Effector memory CD8-positive, alpha-beta T cell (primary cell): ENCODE data around the gene ZDHHC11B.
"Not testable (repeated sequence)": the region's sequence is repeated elsewhere in the genome, so short reads cannot be mapped to it uniquely, and the experiment has no call there.

Experiments used
- ATAC-seq: fragments of 150-1000 bp; cut with Tn5 transposase; replicated peaks from 2 replicates; pipeline ENCODE4 v1.10.0; 2021; ENCODE audit warnings: mild to moderate bottlenecking, moderate library complexity
- DNase-seq, 3 experiments: peaks; one replicate each; pipeline ENCODE4 v3.0.0; 2021
- H3K27ac Mint-ChIP-seq, 2 donors: one replicate each; pipeline ENCODE4 v1.8.0; 2022; ENCODE audit warnings: mild to moderate bottlenecking in 2 of 2, mixed read lengths in 2 of 2, moderate library complexity in 2 of 2
- H3K27me3 Mint-ChIP-seq, 2 donors: one replicate each; pipeline ENCODE4 v1.8.0; 2022; ENCODE audit warnings: mixed read lengths in 2 of 2
- H3K36me3 Mint-ChIP-seq: one replicate; pipeline ENCODE4 v1.8.0; 2022; ENCODE audit warnings: mild to moderate bottlenecking, moderate library complexity, mixed read lengths; ENCODE audit not compliant: insufficient read depth
- H3K4me1 Mint-ChIP-seq, 2 donors: one replicate each; pipeline ENCODE4 v1.8.0; 2022; ENCODE audit warnings: low read depth in 2 of 2, mixed read lengths in 2 of 2
- H3K4me3 Mint-ChIP-seq, 2 donors: one replicate each; pipeline ENCODE4 v1.8.0; 2022; ENCODE audit warnings: mild to moderate bottlenecking in 2 of 2, mixed read lengths in 2 of 2, moderate library complexity in 2 of 2
- H3K9me3 Mint-ChIP-seq, 2 donors: one replicate each; pipeline ENCODE4 v1.8.0; 2022; ENCODE audit warnings: mixed read lengths in 2 of 2

The ZDHHC11B gene

DNA sequence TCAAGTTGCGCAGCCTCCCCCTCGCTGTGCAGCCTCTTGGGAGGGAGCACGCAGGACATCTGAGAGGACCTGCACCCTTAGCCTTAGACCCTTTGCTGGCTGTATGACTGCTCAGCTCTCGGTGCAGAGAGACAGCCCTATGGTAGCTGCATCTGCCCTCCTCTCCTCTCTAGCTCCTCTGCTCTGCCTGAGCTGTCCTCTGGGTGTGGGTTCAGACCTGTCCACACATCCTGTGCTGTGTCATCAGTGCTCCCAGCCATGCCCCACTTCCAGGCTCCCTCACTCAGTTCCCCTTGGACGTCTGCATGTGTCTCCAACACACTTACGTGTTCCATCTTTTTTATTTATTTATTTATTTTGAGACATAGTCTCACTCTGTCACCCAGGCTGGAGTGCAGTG lies 60.7 kb downstream of the ZDHHC11B start:
- not testable (repeated sequence) for H3K4me3 Mint-ChIP-seq, DNase-seq, H3K4me1 Mint-ChIP-seq, ATAC-seq, H3K27ac Mint-ChIP-seq, H3K36me3 Mint-ChIP-seq
- H3K27me3 Mint-ChIP-seq: peaks cover 2 to 14% of the 10 kb centered on the region in 2 donors
- peaks cover 3 to 16% of the 10 kb centered on the region in 2 donors for H3K9me3 Mint-ChIP-seq

DNA sequence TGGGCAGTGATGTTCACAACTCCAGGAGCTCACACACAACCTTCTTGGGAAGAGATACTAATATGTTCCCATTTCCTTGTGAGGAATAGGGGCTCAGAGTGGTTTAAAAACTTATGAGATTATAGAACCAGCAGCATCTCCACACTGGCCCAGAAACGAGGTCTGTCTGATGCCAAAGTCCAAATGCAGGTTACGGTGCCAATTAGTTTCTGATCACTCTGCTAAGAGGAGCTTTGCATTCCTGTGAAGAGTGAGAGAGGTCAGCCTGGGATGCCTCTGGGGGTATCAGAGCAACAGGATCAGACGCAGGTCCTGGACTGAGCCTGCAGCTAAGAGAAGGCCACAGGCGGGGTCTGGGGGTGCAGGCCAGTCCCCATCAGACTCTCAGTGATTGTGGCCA lies 61.2 kb downstream of the ZDHHC11B start:
- not testable (repeated sequence) for DNase-seq, H3K4me1 Mint-ChIP-seq, H3K27ac Mint-ChIP-seq, ATAC-seq, H3K4me3 Mint-ChIP-seq, H3K36me3 Mint-ChIP-seq
- Mint-ChIP-seq H3K27me3 (peaks cover 8 to 20% of the 10 kb centered on the region in 2 donors), H3K9me3 (peaks cover 5 to 21% of the 10 kb centered on the region in 2 donors)

DNA sequence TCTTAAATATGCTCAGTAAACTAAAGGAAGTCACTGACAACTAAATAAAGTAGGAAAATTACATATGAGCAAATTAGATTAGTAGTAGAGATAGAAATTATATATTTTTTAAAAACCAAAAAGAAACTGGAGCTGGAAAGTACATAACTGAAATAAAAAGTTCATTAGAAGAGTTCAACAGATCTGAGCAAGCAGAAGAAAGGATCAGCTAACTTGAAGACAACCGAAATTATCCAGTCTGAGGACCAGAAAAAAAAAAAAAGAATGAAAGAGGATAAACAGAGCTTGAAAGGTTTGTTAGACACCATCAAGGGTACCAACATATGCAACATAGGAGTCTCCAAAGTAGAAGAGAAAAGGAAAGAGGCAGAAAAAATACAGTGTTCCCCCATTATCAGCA lies 65.2 kb downstream of the ZDHHC11B start:
- not testable (repeated sequence) for H3K36me3 Mint-ChIP-seq, H3K4me1 Mint-ChIP-seq, H3K4me3 Mint-ChIP-seq, ATAC-seq, DNase-seq, H3K27ac Mint-ChIP-seq
- H3K9me3 Mint-ChIP-seq: peaks cover 9 to 30% of the 10 kb centered on the region in 2 donors
- peaks cover 34% of the 10 kb centered on the region in 2 donors for H3K27me3 Mint-ChIP-seq

DNA sequence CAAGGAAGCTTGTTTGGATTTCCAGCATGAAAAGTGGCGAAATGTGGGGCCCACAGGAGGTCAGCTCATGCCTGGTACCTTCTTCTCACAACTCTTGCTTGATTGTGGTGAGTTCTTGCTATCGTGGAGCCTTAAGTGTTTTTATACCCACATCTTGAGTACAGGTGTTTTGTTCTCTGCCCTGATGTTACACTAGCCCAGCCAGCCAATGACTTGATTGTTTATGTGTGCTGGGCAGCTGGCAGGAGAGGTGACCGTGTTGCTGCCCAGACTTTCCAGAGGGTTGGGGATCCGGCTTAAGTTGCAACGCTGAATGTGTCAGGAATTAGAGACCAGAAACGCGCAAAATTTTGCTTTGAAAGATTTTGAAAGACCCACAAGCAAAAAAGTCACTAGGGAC lies 67.4 kb downstream of the ZDHHC11B start:
- Mint-ChIP-seq H3K27ac (no peak overlapping the region), H3K4me1 (no peaks in the 10 kb centered on the region), H3K27me3 (peaks cover 34 to 40% of the 10 kb centered on the region in 2 donors), H3K9me3 (peaks cover 9 to 30% of the 10 kb centered on the region in 2 donors), H3K36me3 (no peaks in the 10 kb centered on the region), H3K4me3 (no peak overlapping the region)
- no peak for ATAC-seq
- DNase-seq: no peak

DNA sequence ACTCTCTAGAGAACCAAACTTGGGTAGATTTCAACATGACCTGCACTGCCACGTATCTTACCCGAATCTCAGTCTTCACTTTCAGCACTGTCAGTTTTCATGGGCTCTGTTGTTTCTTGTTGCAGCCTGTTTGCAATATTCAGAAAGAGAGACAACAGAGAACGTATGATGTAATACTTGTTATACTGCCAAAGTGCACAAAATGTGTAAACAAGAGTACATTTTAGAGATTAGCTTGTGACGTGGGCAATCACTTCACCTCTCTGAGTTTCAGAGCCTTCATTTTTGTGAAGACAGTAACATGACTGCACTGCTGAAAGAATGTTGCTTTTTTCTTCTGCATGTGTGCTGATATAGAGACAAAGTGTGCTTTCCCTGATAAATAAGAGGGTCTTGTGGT lies 67.8 kb downstream of the ZDHHC11B start:
- not testable (repeated sequence) for DNase-seq, H3K36me3 Mint-ChIP-seq, ATAC-seq, H3K27ac Mint-ChIP-seq, H3K4me3 Mint-ChIP-seq, H3K4me1 Mint-ChIP-seq
- Mint-ChIP-seq H3K9me3 (peaks cover 9 to 30% of the 10 kb centered on the region in 2 donors), H3K27me3 (peaks cover 34 to 39% of the 10 kb centered on the region in 2 donors)

DNA sequence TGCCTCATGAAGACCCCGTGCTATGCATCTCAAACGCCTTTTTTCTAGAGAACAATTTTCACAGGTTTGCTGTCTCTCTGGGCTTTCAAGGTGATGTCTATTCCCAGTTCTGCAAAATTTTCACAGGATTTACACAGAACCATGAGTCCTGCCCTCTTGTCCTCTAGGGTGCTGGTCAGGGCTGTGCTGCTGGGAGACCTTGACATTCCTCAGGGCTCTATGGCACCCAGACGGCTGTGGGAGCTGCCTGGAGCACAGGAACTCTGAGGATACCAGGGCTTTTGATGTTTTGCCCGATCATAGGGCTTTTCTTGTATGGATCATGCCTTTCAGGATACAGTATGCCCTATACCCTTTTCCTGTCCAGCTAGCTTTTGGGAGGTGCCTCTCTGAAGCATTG lies 68.9 kb downstream of the ZDHHC11B start:
- not testable (repeated sequence) for DNase-seq, H3K4me1 Mint-ChIP-seq, H3K4me3 Mint-ChIP-seq, ATAC-seq, H3K36me3 Mint-ChIP-seq, H3K27ac Mint-ChIP-seq
- Mint-ChIP-seq H3K27me3 (peaks cover 34 to 41% of the 10 kb centered on the region in 2 donors), H3K9me3 (peaks cover 9 to 30% of the 10 kb centered on the region in 2 donors)

DNA sequence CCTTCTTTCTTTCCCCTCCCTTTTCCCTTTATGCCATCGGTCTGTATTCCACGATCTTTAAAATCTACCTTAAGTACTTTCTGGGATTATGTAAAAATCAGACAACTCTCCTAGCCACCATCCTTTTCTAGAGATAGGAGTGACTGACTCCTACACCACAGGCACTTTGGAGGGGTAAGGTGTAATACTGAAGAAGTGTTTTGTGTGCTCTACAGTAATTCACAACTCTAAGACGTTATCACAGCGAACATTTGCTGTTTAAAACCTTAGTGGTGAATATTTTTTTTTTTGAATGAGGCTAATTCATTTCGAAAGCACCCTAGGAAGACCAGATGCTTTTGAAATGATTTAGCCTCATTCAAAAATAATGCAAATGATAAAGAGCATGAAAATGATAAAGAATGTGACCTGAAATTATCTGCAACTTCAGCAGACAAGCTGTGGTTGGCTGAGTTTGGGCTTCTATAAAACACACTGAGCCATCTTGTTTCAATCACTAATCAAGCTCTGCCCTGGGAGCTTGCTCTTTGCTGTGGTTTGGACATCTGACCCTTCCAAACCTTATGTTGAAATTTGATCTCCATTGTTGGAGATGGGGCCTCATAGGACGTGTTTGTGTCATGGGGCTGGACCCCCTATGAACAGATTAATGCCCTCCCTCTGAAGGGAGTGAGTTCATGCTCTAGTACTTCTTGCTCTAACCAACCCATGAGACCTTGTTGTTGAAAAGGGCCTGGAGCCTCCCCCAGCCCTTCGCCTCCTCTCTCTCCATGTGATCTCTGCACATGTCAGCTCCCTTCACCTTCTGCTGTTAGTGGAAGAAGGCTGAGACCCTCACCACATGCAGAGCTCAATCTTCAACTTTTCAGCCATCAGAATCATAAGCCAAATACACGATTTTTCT lies 70.1 kb downstream of the ZDHHC11B start:
- not testable (repeated sequence) for H3K4me3 Mint-ChIP-seq, H3K4me1 Mint-ChIP-seq, H3K36me3 Mint-ChIP-seq, DNase-seq, H3K27ac Mint-ChIP-seq, ATAC-seq
- Mint-ChIP-seq H3K27me3 (peaks cover 34% of the 10 kb centered on the region in 2 donors), H3K9me3 (peaks cover 7 to 20% of the 10 kb centered on the region in 2 donors)

DNA sequence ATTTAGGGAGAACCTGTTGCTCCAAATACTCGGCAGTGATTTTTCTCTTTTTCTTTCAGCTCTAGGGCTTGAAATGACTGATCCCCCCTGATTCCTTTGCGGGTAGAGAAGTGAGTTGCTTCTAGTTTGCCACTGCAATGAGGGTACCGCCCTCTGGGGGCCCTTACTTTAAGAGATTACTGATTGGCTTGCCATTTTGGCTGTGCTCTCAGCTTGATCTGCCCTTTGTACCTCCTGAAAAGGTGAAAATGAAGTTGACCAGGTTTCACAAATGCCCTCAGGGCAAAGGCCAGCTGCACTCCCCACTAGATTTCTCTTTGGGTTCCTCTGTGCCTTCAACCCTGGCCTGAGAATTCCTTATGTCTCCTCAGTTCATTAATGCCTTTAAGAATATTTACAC lies 70.8 kb downstream of the ZDHHC11B start:
- not testable (repeated sequence) for H3K36me3 Mint-ChIP-seq, ATAC-seq, DNase-seq, H3K4me3 Mint-ChIP-seq, H3K27ac Mint-ChIP-seq, H3K4me1 Mint-ChIP-seq
- Mint-ChIP-seq H3K27me3 (peaks cover 30 to 32% of the 10 kb centered on the region in 2 donors), H3K9me3 (peaks cover 4 to 12% of the 10 kb centered on the region in 2 donors)

DNA sequence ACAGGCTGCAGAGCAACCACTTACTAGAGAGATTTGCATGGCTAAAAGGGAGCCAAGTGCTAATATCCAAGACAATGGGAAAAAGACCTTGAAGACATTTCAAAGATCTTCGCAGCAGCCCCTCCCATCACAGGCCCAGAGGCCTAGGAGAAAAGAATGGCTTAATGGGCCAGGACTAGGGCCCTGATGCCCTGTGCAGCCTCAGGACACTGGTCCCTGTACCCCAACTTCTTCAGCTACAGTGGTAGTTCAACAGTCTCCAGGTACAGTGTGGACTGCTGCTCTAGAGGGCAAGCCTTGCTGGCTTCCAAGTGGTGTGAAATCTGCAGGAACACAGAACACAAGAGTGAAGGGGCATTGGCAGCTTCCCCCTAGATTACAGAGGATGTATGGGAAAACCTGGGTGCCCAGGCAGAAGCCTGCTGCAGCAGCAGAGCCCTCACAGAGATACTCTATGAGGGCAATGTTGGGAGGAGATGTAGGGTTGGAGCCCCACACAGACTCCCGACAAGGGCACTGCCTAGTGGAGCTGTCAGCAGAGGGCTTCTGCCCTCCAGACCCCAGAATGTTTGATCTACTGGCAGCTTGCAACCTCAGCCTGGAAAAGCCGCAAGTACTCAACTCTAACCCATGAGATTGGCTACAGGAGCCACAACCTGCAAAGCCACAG lies 75.5 kb downstream of the ZDHHC11B start:
- H3K27ac Mint-ChIP-seq, ATAC-seq, H3K9me3 Mint-ChIP-seq, H3K4me1 Mint-ChIP-seq, H3K4me3 Mint-ChIP-seq, H3K36me3 Mint-ChIP-seq, DNase-seq: not testable (repeated sequence)
- peaks cover 0 to 14% of the 10 kb centered on the region in 2 donors for H3K27me3 Mint-ChIP-seq

DNA sequence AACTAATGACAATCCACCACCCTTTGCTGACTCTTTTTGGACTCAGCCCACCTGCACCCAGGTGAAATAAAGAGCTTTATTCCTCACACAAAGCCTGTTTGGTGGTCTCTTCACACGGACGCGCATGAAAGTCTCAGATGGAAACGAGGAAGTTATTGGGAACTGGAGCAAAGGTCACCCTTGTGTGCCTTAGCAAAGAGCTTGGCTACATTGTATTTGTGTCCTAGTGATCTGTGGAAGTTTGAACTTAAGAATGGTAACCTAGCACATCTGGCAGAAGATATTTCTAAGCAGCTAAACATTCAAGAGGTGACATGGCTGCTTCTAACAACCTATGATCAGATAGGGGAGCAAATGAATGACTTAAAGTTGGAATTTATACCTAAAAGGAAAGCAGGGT lies 76.2 kb downstream of the ZDHHC11B start:
- H3K9me3 Mint-ChIP-seq, H3K36me3 Mint-ChIP-seq, H3K27ac Mint-ChIP-seq, H3K4me1 Mint-ChIP-seq, H3K4me3 Mint-ChIP-seq, DNase-seq, ATAC-seq: not testable (repeated sequence)
- peaks cover 0 to 14% of the 10 kb centered on the region in 2 donors for H3K27me3 Mint-ChIP-seq

DNA sequence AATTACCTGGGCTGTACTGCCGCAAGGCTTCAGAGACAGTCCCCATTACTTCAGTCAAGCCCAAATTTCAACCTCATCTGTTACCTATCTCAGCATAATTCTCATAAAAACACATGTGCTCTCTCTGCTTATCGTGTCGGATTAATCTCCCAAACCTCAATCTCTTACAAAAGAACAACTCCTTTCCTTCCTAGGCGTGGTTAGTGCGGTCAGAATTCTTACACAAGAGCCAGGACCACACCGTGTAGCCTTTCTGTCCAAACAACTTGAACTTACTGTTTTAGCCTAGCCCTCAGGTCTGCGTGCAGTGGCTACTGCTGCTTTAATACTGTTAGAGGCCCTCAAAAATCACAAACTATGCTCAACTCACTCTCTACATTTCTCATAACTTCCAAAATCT lies 78.4 kb downstream of the ZDHHC11B start:
- H3K27me3 Mint-ChIP-seq, DNase-seq, H3K36me3 Mint-ChIP-seq, ATAC-seq, H3K27ac Mint-ChIP-seq, H3K4me3 Mint-ChIP-seq, H3K4me1 Mint-ChIP-seq, H3K9me3 Mint-ChIP-seq: not testable (repeated sequence)

DNA sequence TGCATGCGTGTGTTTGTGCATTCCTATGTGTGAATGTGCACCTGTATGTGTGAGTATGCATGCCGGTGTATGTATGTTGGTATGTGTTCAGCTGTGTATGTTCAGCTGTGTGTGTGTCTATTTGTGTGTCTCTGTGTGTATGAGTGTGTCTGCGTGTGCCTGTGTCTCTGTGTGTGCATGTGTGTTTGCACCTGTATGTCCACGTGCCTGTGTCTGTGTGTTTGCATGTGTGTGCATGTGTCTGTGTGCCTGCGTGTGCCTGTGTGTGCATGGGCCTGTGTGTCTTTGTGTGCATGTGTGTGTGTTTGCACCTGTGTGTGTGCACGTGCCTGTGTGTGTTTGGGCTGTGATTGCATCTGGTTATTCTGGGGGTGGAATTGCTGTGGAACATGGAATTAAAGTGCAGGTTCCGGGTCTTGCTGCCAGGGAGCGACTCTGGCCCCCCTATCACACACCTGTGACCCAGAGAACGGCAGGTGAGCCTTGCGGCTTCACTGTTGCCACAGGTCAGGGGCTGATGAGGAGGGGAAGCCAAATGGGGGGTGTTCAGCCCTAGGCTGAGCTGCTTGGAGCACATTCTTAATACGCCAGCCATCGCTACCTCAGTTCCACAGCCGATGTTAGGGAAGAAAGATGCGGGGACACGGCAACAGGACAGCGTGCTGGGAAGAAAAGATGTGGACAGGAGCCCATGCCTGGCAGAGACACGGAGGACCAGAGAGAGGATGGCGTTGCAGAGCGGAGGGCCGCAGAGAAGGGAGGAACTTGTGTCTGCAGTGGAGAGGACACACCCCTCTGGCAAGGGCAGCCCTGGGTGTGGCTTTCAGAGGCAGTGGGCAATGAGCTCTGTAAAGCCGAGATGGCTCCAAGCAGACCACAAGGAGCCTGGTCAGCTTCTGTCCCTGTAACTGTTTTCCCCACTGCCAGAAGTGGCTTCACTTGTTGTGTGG lies 87.5 kb downstream of the ZDHHC11B start:
- not testable (repeated sequence) for H3K27ac Mint-ChIP-seq, H3K36me3 Mint-ChIP-seq, H3K27me3 Mint-ChIP-seq, DNase-seq, H3K9me3 Mint-ChIP-seq, H3K4me3 Mint-ChIP-seq, ATAC-seq, H3K4me1 Mint-ChIP-seq

DNA sequence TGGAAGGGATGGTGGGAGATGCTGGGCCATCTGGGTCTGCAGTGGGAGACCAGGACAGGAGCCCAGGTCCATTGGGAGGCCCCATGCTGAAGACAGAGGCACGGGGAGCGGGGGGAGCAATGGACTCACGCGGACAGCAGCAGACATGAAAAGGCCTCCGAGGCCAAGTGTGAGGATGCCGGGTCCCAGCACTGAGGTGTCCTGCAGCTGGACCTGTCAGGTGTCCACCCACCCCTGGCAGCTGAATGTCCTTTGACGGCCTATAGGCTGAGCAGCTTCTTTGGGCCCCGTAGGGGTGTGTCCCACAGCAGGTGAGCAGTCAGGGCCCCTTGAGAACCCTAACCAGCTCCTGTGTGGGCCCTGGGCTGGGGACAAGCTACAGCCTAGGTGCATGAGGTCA lies 88.3 kb downstream of the ZDHHC11B start:
- not testable (repeated sequence) for H3K9me3 Mint-ChIP-seq, ATAC-seq

More for the DNA sequence above, 88.3 kb downstream of the ZDHHC11B start:
- not testable (repeated sequence) for DNase-seq, H3K36me3 Mint-ChIP-seq, H3K27me3 Mint-ChIP-seq, H3K4me3 Mint-ChIP-seq, H3K27ac Mint-ChIP-seq, H3K4me1 Mint-ChIP-seq
